A549 (cell line): ENCODE data around the gene ALX1. TPM values are rescaled to one million over a fixed set of nuclear protein-coding genes. Genes with fewer than 3 reads are reported as not detected.

ENCODE experiments used
- ATAC-seq, 2 experiments: fragments of 200-7000 bp in 1 of 2; fragments of >200 bp in 1 of 2; cut with Nextera tagmentation in 1 of 2; cut with Tn5 transposase in 1 of 2; 3 replicates each; pipeline versions ENCODE4 v1.8.0 to v1.9.1; 2018 to 2020; ENCODE audit warnings: mild to moderate bottlenecking in 1 of 2, moderate library complexity in 1 of 2
- CTCF ChIA-PET: fragments of 300-600 bp; sonication (Branson Sonifier 250); formaldehyde crosslinking; extraction: SDS; loops from one replicate; lab custom pipeline; 2021; ENCODE audit warnings: antibody characterized with exemption, inconsistent platforms; lab: Yijun Ruan, JAX
- POLR2A ChIA-PET: fragments of 350-600 bp; formaldehyde crosslinking; extraction: SDS; loops from one replicate; lab custom pipeline; 2021; ENCODE audit warnings: antibody characterized with exemption, inconsistent platforms; lab: Yijun Ruan, JAX
- DNase-seq, 2 experiments: peaks; one replicate each; pipeline versions ENCODE4 v3.0.0 to v3.0.0-alpha.2; 2011 to 2016; ENCODE audit warnings: low read depth in 1 of 2, low spot score in 1 of 2
- FAIRE-seq: peaks from 2 replicates; lab custom pipeline; 2011; peaks lifted over from hg19 to GRCh38; lab: Jason Lieb, UNC
- H3K27ac ChIP-seq, 2 experiments: fragments of >200 bp; sonication (Bioruptor Twin); formaldehyde crosslinking; 3 replicates each; pipeline ENCODE4 v1.5.1; 2016 to 2017
- H3K4me1 ChIP-seq: fragments of >200 bp; sonication (Bioruptor Twin); formaldehyde crosslinking; 3 replicates; pipeline ENCODE4 v1.6.1; 2016
- H3K4me2 ChIP-seq: fragments of >200 bp; sonication (Bioruptor Twin); formaldehyde crosslinking; 3 replicates; pipeline ENCODE4 v1.6.1; 2016
- H3K4me3 ChIP-seq: fragments of >200 bp; sonication (Bioruptor Twin); formaldehyde crosslinking; 3 replicates; pipeline ENCODE4 v1.5.1; 2016
- H3K9me3 ChIP-seq: fragments of >200 bp; sonication (Bioruptor Twin); formaldehyde crosslinking; 3 replicates; pipeline ENCODE4 v1.6.1; 2016
- BHLHE40 ChIP-seq: IDR thresholded peaks from 2 replicates; pipeline ENCODE4 v1.6.1; 2012; ENCODE audit warnings: low read depth, low read length, inconsistent platforms
- CBX8 ChIP-seq: fragments of 200-600 bp; sonication (generic); IDR thresholded peaks from 2 replicates; pipeline ENCODE4 v1.6.1; 2016
- CEBPB ChIP-seq, 2 experiments: fragments of >200 bp in 1 of 2; sonication (Bioruptor Twin) in 1 of 2; formaldehyde crosslinking in 1 of 2; IDR thresholded peaks; 2 replicates each; pipeline ENCODE4 v1.6.1; 2012 to 2016
- CHD2 ChIP-seq: fragments of 150-350 bp; IDR thresholded peaks from 2 replicates; pipeline ENCODE4 v1.6.1; 2014; ENCODE audit warnings: low read length; ENCODE audit not compliant: partially characterized antibody
- E2F6 ChIP-seq: IDR thresholded peaks from 2 replicates; pipeline ENCODE4 v1.6.1; 2012; ENCODE audit warnings: low read depth, borderline replicate concordance
- EHF ChIP-seq: fragments of 250-450 bp; sonication (Bioruptor Pico); IDR thresholded peaks from 2 replicates; pipeline ENCODE4 v1.5.0; 2020; ENCODE audit warnings: mild to moderate bottlenecking
- FOSB ChIP-seq: fragments of 250-450 bp; sonication (Bioruptor Pico); IDR thresholded peaks from 2 replicates; pipeline ENCODE4 v1.5.0; 2020; ENCODE audit warnings: mild to moderate bottlenecking, moderate library complexity
- FOSL2 ChIP-seq, 2 experiments: fragments of 450-650 bp in 1 of 2; fragments of >200 bp in 1 of 2; sonication (Bioruptor Twin) in 1 of 2; formaldehyde crosslinking; IDR thresholded peaks; 2 replicates each; pipeline versions ENCODE4 v1.5.0 to v1.6.1; 2016 to 2020; ENCODE audit warnings: mild to moderate bottlenecking in 1 of 2, moderate library complexity in 1 of 2
- HEYL ChIP-seq: fragments of 250-450 bp; sonication (Bioruptor Pico); IDR thresholded peaks from 2 replicates; pipeline ENCODE4 v1.8.0; 2021; ENCODE audit warnings: mild to moderate bottlenecking, moderate library complexity
- HOXB13 ChIP-seq: fragments of 250-450 bp; sonication (Bioruptor Pico); IDR thresholded peaks from 2 replicates; pipeline ENCODE4 v1.5.0; 2020; ENCODE audit warnings: low read depth, mild to moderate bottlenecking, moderate library complexity
- JUN ChIP-seq, 2 experiments: fragments of >200 bp; sonication (Bioruptor Twin); formaldehyde crosslinking; IDR thresholded peaks; 2 replicates in 1 of 2; 3 replicates in 1 of 2; pipeline ENCODE4 v1.6.1; 2016 to 2017
- JUNB ChIP-seq: fragments of >200 bp; sonication (Bioruptor Twin); formaldehyde crosslinking; IDR thresholded peaks from 2 replicates; pipeline ENCODE4 v1.6.1; 2016
- MAFK ChIP-seq: fragments of 450-650 bp; IDR thresholded peaks from 2 replicates; pipeline ENCODE4 v1.6.1; 2014; ENCODE audit not compliant: partially characterized antibody
- MAX ChIP-seq: IDR thresholded peaks from 2 replicates; pipeline ENCODE4 v1.6.1; 2012
- MAZ ChIP-seq: fragments of 150-350 bp; IDR thresholded peaks from 2 replicates; pipeline ENCODE4 v1.6.1; 2014; ENCODE audit warnings: antibody characterized with exemption, low read depth, low read length, borderline replicate concordance
- NFE2L2 ChIP-seq: fragments of 150-350 bp; conservative IDR thresholded peaks from 2 replicates; pipeline ENCODE4 v1.6.1; 2014; ENCODE audit warnings: low read length
- PHF8 ChIP-seq: fragments of 200-600 bp; sonication (generic); IDR thresholded peaks from 2 replicates; pipeline ENCODE4 v1.6.1; 2016; ENCODE audit warnings: low read depth, mild to moderate bottlenecking, antibody characterized with exemption, moderate library complexity, borderline replicate concordance
- RARB ChIP-seq: fragments of 250-450 bp; sonication (Bioruptor Pico); IDR thresholded peaks from 2 replicates; pipeline ENCODE4 v1.8.0; 2021; ENCODE audit warnings: mild to moderate bottlenecking, moderate library complexity
- RFX5 ChIP-seq: fragments of 450-650 bp; IDR thresholded peaks from 2 replicates; pipeline ENCODE4 v1.7.1; 2014; ENCODE audit warnings: antibody characterized with exemption, mild to moderate bottlenecking, moderate library complexity
- SMC3 ChIP-seq: fragments of >200 bp; sonication (Bioruptor Twin); formaldehyde crosslinking; IDR thresholded peaks from 3 replicates; pipeline ENCODE4 v1.6.1; 2018; ENCODE audit warnings: inconsistent platforms
- TP53 ChIP-seq: fragments of 250-450 bp; sonication (Bioruptor Pico); IDR thresholded peaks from 2 replicates; pipeline ENCODE4 v1.5.0; 2021; ENCODE audit warnings: mild to moderate bottlenecking, moderate library complexity
- ZSCAN20 ChIP-seq: fragments of 250-450 bp; sonication (Bioruptor Pico); IDR thresholded peaks from 2 replicates; pipeline ENCODE4 v1.8.0; 2022; ENCODE audit warnings: mild to moderate bottlenecking, moderate library complexity
- WGBS: methylation state at CpG from one replicate; pipeline ENCODE4 v1.1.6; 2017; ENCODE audit errors: missing lambda C conversion rate; 5-methylcytosine and 5-hydroxymethylcytosine counted together
- polyA plus RNA-seq, 4 experiments: library from polyadenylated mRNA; depleted of rRNA in 3 of 4; stranded (reverse); fragments of >200 nt; fragmentation: RNase III in 1 of 4; extraction: RNeasy Plus Mini Kit Qiagen cat#74134 plus additional on column Dnase treatment in 1 of 4; gene quantifications; 2 replicates in 3 of 4; 3 replicates in 1 of 4; pipeline ENCODE4 v1.2.3, GENCODE V29; 2011 to 2017

ALX1 gene
- polyA plus RNA-seq, 2 of the 4 experiments (the other 2 are of a cell fraction) = 6.4 to 7.1 TPM

GRCh38 chr12:85260896-85261295 is 19.1 kb upstream of the ALX1 start:
- H3K27ac ChIP-seq = peak overlapping the region in 1 of 2 experiments; percentile 48; a peak in 3 of 6 replicates
- TF ChIP-seq EHF (CRISPR knock-in tag) (no peak), FOSL2 (IDR thresholded peaks at IDR 0.05) (no peak), FOSL2 (CRISPR knock-in tag; IDR thresholded peaks at IDR 0.05) (no peak), E2F6 (no peak), JUN (IDR thresholded peaks at IDR 0.05) (no peak), MAX (peak; percentile 27; the same call in 1 of the 2 replicates), FOSB (CRISPR knock-in tag) (no peak), SMC3 (no peak), CBX8 (no peak)
- H3K9me3 ChIP-seq = no peaks in the 10 kb centered on the region
- CTCF ChIA-PET = no interaction called here
- FAIRE-seq (no peak), DNase-seq (peak in 1 of 2 experiments; percentile 48), ATAC-seq (peak in 1 of 2 experiments; percentile 86; a peak in 4 of 6 replicates)
- POLR2A ChIA-PET = no interaction called here
- no peak overlapping the region for H3K4me3 ChIP-seq
- H3K4me1 ChIP-seq = no peaks in the 10 kb centered on the region
- H3K4me2 ChIP-seq = peak overlapping the region; percentile 0; the same call in 1 of the 3 replicates
- WGBS = 15% methylated on average over 3 of the region's 3 CpGs

GRCh38 chr12:85266356-85266755 is 13.7 kb upstream of the ALX1 start:
- TF ChIP-seq RARB (CRISPR knock-in tag) (no peak), PHF8 (no peak), BHLHE40 (no peak), ZSCAN20 (no peak), NFE2L2 (no peak), RFX5 (no peak), MAFK (no peak)
- TF ChIP-seq, all 56 proteins: peak for 0
- ChIA-PET CTCF (no interaction called here), POLR2A (no interaction called here)
- FAIRE-seq (no peak), DNase-seq (no peak), ATAC-seq (no peak)
- no peak overlapping the region for H3K4me3 ChIP-seq
- H3K4me1 ChIP-seq = no peaks in the 10 kb centered on the region
- no peak overlapping the region for H3K4me2 ChIP-seq
- H3K27ac ChIP-seq = no peak overlapping the region
- WGBS = 70% methylated on average over 4 of the region's 4 CpGs
- no peaks in the 10 kb centered on the region for H3K9me3 ChIP-seq

- POLR2A ChIA-PET = no interaction called here
- TF ChIP-seq RARB (CRISPR knock-in tag) = no peak
- no peak for TF ChIP-seq RFX5
- DNase-seq (no peak), ATAC-seq (no peak), FAIRE-seq (no peak)
- Histone ChIP-seq H3K4me3 (no peak overlapping the region), H3K4me1 (peaks cover 5% of the 10 kb centered on the region; the same call in 1 of the 3 replicates), H3K9me3 (no peaks in the 10 kb centered on the region), H3K27ac (no peak overlapping the region), H3K4me2 (no peak overlapping the region)
- CTCF ChIA-PET = no interaction called here
- 79% methylated on average over 37 of the region's 37 CpGs for WGBS
These were observed 6.4 kb upstream of the ALX1 start for GRCh38 chr12:85273381-85274314.

- ATAC-seq = no peak
- CTCF ChIA-PET = no interaction called here
These were observed 5.7 kb upstream of the ALX1 start for GRCh38 chr12:85274315-85274651.

More at GRCh38 chr12:85274315-85274651, 5.7 kb upstream of the ALX1 start:
- Histone ChIP-seq H3K9me3 (no peaks in the 10 kb centered on the region), H3K4me1 (peaks cover 5% of the 10 kb centered on the region; the same call in 1 of the 3 replicates), H3K27ac (no peak overlapping the region), H3K4me3 (no peak overlapping the region), H3K4me2 (no peak overlapping the region)
- 72% methylated on average over 8 of the region's 8 CpGs for whole genome bisulfite sequencing
- FAIRE-seq = no peak
- no peak for DNase-seq
- TF ChIP-seq CHD2 (no peak), HEYL (CRISPR knock-in tag) (no peak), FOSL2 (IDR thresholded peaks at IDR 0.05) (no peak), FOSL2 (CRISPR knock-in tag; IDR thresholded peaks at IDR 0.05) (no peak), MAZ (no peak), TP53 (no peak), NFE2L2 (no peak), HOXB13 (CRISPR knock-in tag) (no peak), JUNB (no peak), CEBPB (IDR thresholded peaks at IDR 0.05) (no peak)
- POLR2A ChIA-PET = no interaction called here
